CD14-positive monocyte (primary cell): ENCODE results near the gene AP4M1. TPM values are rescaled to one million over a fixed set of nuclear protein-coding genes. Genes with fewer than 3 reads are reported as not detected.
A peak's percentile ranks its signal among the peaks of the same experiment; 100 is the strongest.

Experiments
- DNase-seq, 3 donors: peaks; one replicate each; pipeline ENCODE4 v3.0.0-alpha.2; 2011 to 2022
- H2AFZ ChIP-seq: 2 replicates; pipeline ENCODE4 v1.6.0; 2012; ENCODE audit warnings: mild to moderate bottlenecking, low read depth, low read length, inconsistent platforms; ENCODE audit not compliant: insufficient read depth, poor library complexity, severe bottlenecking
- H3K27ac ChIP-seq, 2 donors: 1 replicate in 1 of 2; 2 replicates in 1 of 2; pipeline ENCODE4 v1.5.1; 2012 to 2013; ENCODE audit warnings: low read length in 2 of 2, control low read depth in 1 of 2, inconsistent platforms in 1 of 2, low read depth in 1 of 2, mild to moderate bottlenecking in 1 of 2
- H3K27me3 ChIP-seq, 2 donors: one replicate each; pipeline versions ENCODE4 v1.6.0 to v1.6.1; 2011 to 2013; ENCODE audit warnings: low read length in 2 of 2; ENCODE audit not compliant: control insufficient read depth in 2 of 2, insufficient read depth in 2 of 2
- H3K36me3 ChIP-seq, 2 donors: replicated peaks in 1 of 2; 1 replicate in 1 of 2; 2 replicates in 1 of 2; pipeline versions ENCODE4 v1.5.1 to v1.6.1; 2012 to 2013; ENCODE audit warnings: low read length in 2 of 2, control low read depth in 1 of 2, inconsistent platforms in 1 of 2, mild to moderate bottlenecking in 1 of 2; ENCODE audit not compliant: insufficient read depth in 2 of 2, control insufficient read depth in 1 of 2
- H3K4me1 ChIP-seq, 2 donors: 1 replicate in 1 of 2; 2 replicates in 1 of 2; pipeline versions ENCODE4 v1.5.1 to v1.6.1; 2012 to 2013; ENCODE audit warnings: low read length in 2 of 2, control low read depth in 1 of 2, inconsistent platforms in 1 of 2, mild to moderate bottlenecking in 1 of 2, moderate library complexity in 1 of 2; ENCODE audit not compliant: insufficient read depth in 2 of 2, control insufficient read depth in 1 of 2
- H3K4me2 ChIP-seq: replicated peaks from 2 replicates; pipeline ENCODE3; 2012; ENCODE audit warnings: low read length, moderate library complexity, mild to moderate bottlenecking; ENCODE audit not compliant: poor library complexity, severe bottlenecking; ENCODE audit errors: extremely low read depth
- H3K4me3 ChIP-seq, 3 experiments: fragments of 200-600 bp in 1 of 3; sonication (generic) in 1 of 3; replicated peaks in 1 of 3; 1 replicate in 2 of 3; 2 replicates in 1 of 3; pipeline ENCODE4 v1.5.1; 2011 to 2013; ENCODE audit warnings: low read length in 3 of 3, mild to moderate bottlenecking in 3 of 3, control low read depth in 2 of 3, low read depth in 2 of 3, inconsistent platforms in 1 of 3, moderate library complexity in 1 of 3
- H3K79me2 ChIP-seq: 2 replicates; pipeline ENCODE4 v1.6.0; 2012; ENCODE audit warnings: mild to moderate bottlenecking, control low read depth, inconsistent platforms, low read length, moderate library complexity; ENCODE audit not compliant: insufficient read depth
- H3K9ac ChIP-seq: 2 replicates; pipeline ENCODE4 v1.6.0; 2017; ENCODE audit warnings: low read length, mild to moderate bottlenecking; ENCODE audit not compliant: insufficient read depth, poor library complexity, severe bottlenecking
- H3K9me3 ChIP-seq, 2 donors: replicated peaks in 1 of 2; 1 replicate in 1 of 2; 2 replicates in 1 of 2; pipeline versions ENCODE4 v1.5.1 to v1.6.1; 2012 to 2013; ENCODE audit warnings: low read length in 2 of 2, control low read depth in 1 of 2; ENCODE audit not compliant: control insufficient read depth in 1 of 2, insufficient read depth in 1 of 2
- H4K20me1 ChIP-seq: 2 replicates; pipeline ENCODE4 v1.6.0; 2012; ENCODE audit warnings: mild to moderate bottlenecking, low read length, control low read depth, moderate library complexity; ENCODE audit not compliant: insufficient read depth
- H3K27ac Mint-ChIP-seq, 7 donors: one replicate each; pipeline ENCODE4 v1.8.0; 2020; ENCODE audit warnings: mild to moderate bottlenecking in 7 of 7, mixed read lengths in 7 of 7, moderate library complexity in 6 of 7, inconsistent platforms in 2 of 7
- H3K27me3 Mint-ChIP-seq, 3 donors: one replicate each; pipeline ENCODE4 v1.8.0; 2021 to 2022; ENCODE audit warnings: low read depth in 3 of 3, mild to moderate bottlenecking in 3 of 3, mixed read lengths in 3 of 3, moderate library complexity in 3 of 3, inconsistent platforms in 1 of 3
- H3K36me3 Mint-ChIP-seq, 2 donors: one replicate each; pipeline ENCODE4 v1.8.0; 2020; ENCODE audit warnings: mixed read lengths in 2 of 2, inconsistent platforms in 1 of 2, mild to moderate bottlenecking in 1 of 2
- H3K4me1 Mint-ChIP-seq: one replicate; pipeline ENCODE4 v1.8.0; 2020; ENCODE audit warnings: mild to moderate bottlenecking, mixed read lengths
- H3K4me3 Mint-ChIP-seq, 2 donors: one replicate each; pipeline ENCODE4 v1.8.0; 2020; ENCODE audit warnings: mild to moderate bottlenecking in 2 of 2, mixed read lengths in 2 of 2, moderate library complexity in 1 of 2
- H3K9me3 Mint-ChIP-seq, 7 donors: one replicate each; pipeline ENCODE4 v1.8.0; 2020 to 2022; ENCODE audit warnings: mixed read lengths in 7 of 7, mild to moderate bottlenecking in 6 of 7, moderate library complexity in 6 of 7, inconsistent platforms in 2 of 7
- CTCF ChIP-seq: fragments of 200-600 bp; IDR thresholded peaks from one replicate; pipeline ENCODE4 v1.8.0; 2022; ENCODE audit warnings: antibody characterized with exemption, mild to moderate bottlenecking
- WGBS: methylation state at CpG from one replicate; pipeline ENCODE4 v1.1.5; 2013; ENCODE audit warnings: missing lambda C conversion rate; ENCODE audit not compliant: insufficient coverage; 5-methylcytosine and 5-hydroxymethylcytosine counted together
- intact Hi-C, 2 donors: fragments of 100-400 bp; cut with micrococcal nuclease; formaldehyde crosslinking; loops; one replicate each; pipeline versions ENCODE4 v1.15.0 to v1.15.1; 2023
- polyA plus RNA-seq, 3 donors: library from polyadenylated mRNA; depleted of rRNA in 1 of 3; unstranded in 2 of 3; stranded (reverse) in 1 of 3; fragments of 300-500 nt in 2 of 3; fragments of >200 nt in 1 of 3; fragmentation: Illumina TruSeq in 2 of 3; gene quantifications; 1 replicate in 2 of 3; 2 replicates in 1 of 3; pipeline ENCODE4 v1.2.3, GENCODE V29; 2012 to 2021

Gene AP4M1
- polyA plus RNA-seq, 3 donors: 10.5 to 13.1 (median 12.6) TPM

- no peaks in the 10 kb centered on the region for H3K36me3 Mint-ChIP-seq
- peaks cover 16% of the 10 kb centered on the region for H3K4me1 Mint-ChIP-seq
- Histone ChIP-seq H3K4me2 (no peak overlapping the region), H3K4me3 (no peak overlapping the region), H3K27ac (no peak overlapping the region), H3K27me3 (peaks cover 0 to 14% of the 10 kb centered on the region in 2 donors), H3K79me2 (no peaks in the 10 kb centered on the region), H2AFZ (no peak overlapping the region), H3K4me1 (peaks cover 9 to 14% of the 10 kb centered on the region in 2 donors), H4K20me1 (no peaks in the 10 kb centered on the region), H3K9me3 (no peaks in the 10 kb centered on the region), H3K36me3 (no peaks in the 10 kb centered on the region), H3K9ac (no peak overlapping the region)
- intact Hi-C loops: loop anchor here (2.0 to 5.0 kb wide), 2 partner anchors 84 to 85 kb away; partner anchors contain the start of gene PVRIG (in 1 of the 2)
- H3K27ac Mint-ChIP-seq: no peak overlapping the region
- DNase-seq: peak; percentile 58 to 66 (median 65)
- H3K27me3 Mint-ChIP-seq: peaks cover 19% of the 10 kb centered on the region in 3 donors
- TF ChIP-seq CTCF: peak; percentile 95
- no peak overlapping the region for H3K4me3 Mint-ChIP-seq
- H3K9me3 Mint-ChIP-seq: peaks cover 0 to 3% (median 0%) of the 10 kb centered on the region in 7 donors
- WGBS: 57% methylated on average over 2 of the region's 3 CpGs
Observed at GRCh38 chr7:100132697-100133151, 31.3 kb downstream of the AP4M1 start.

GRCh38 chr7:100137851-100138760 lies 36.7 kb downstream of the AP4M1 start:
- Histone ChIP-seq H3K79me2 (no peaks in the 10 kb centered on the region), H3K27ac (no peak overlapping the region), H3K9ac (no peak overlapping the region), H3K27me3 (no peaks in the 10 kb centered on the region), H3K36me3 (no peaks in the 10 kb centered on the region), H3K9me3 (no peaks in the 10 kb centered on the region), H4K20me1 (no peaks in the 10 kb centered on the region), H3K4me2 (no peak overlapping the region), H3K4me1 (peaks cover 18 to 23% of the 10 kb centered on the region in 2 donors), H2AFZ (peak overlapping the region; percentile 31), H3K4me3 (no peak overlapping the region)
- H3K27ac Mint-ChIP-seq: peak overlapping the region in 1 of 7 donors; percentile 32
- peaks cover 4 to 12% (median 5%) of the 10 kb centered on the region in 3 donors for H3K27me3 Mint-ChIP-seq
- intact Hi-C loops: loop anchor here in 1 of 2 donors (5.0 kb wide), 1 partner anchor 274 kb away; no protein-coding TSS in a partner anchor
- no peak for TF ChIP-seq CTCF
- WGBS: 84% methylated on average over 7 of the region's 13 CpGs
- H3K4me3 Mint-ChIP-seq: no peak overlapping the region
- no peak for DNase-seq
- peaks cover 21% of the 10 kb centered on the region for H3K4me1 Mint-ChIP-seq
- H3K36me3 Mint-ChIP-seq: no peaks in the 10 kb centered on the region
- H3K9me3 Mint-ChIP-seq: no peaks in the 10 kb centered on the region
